GM21786 (cell line): ENCODE results near the gene LDLRAD1.
"Not testable (repeated sequence)": the region's sequence is repeated elsewhere in the genome, so short reads cannot be mapped to it uniquely, and the experiment has no call there.

Experiments used
- ATAC-seq: cut with Tn5 transposase; IDR thresholded peaks from one replicate; pipeline ENCODE4 v1.9.1; 2021; ENCODE audit not compliant: unreplicated experiment

The LDLRAD1 gene

DNA sequence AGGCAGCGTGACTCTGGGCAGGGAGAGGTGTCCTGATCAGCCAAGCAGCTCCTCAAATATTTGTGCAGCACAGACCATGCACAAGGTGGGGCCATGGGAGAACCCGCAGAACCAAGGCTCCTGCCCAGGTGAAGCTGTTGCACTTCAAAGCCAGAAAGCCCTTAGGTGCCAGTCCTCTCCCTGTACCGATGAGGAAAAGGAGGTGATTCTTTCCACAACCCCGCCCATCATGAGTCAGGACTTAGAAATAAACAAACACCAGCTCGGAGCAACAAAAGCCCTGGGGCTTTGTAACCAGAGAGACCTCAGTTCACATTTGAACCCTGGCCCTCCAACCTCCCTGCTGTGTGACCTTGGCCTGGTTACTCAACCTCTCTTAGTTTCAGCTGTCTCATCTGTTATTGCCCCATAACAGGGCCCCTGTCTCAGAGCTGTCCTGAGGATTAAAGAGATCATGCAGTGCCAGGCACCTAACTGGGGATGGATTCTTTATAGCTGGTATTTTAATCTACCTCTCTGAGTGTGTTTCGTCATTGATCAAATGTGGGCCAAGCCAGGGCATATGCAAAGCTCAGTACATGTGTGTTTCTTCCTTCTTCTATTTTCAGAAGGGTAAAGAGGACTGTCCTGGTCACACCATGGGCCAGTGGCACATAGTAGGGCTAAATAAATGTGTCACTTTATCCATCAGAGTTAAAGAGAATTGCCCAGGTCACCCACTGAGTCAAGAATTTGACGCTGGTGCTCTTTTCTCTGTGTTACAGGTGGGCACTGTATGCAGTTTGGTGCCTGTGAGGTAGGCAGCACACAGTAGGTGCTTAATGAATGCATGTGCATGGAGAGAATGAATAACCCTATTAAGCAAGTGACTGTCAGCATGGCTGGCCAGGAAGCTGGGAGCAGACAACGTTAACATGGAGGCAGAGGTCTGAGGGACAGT is 1.4 kb downstream of the LDLRAD1 start:
- ATAC-seq, result no peak

DNA sequence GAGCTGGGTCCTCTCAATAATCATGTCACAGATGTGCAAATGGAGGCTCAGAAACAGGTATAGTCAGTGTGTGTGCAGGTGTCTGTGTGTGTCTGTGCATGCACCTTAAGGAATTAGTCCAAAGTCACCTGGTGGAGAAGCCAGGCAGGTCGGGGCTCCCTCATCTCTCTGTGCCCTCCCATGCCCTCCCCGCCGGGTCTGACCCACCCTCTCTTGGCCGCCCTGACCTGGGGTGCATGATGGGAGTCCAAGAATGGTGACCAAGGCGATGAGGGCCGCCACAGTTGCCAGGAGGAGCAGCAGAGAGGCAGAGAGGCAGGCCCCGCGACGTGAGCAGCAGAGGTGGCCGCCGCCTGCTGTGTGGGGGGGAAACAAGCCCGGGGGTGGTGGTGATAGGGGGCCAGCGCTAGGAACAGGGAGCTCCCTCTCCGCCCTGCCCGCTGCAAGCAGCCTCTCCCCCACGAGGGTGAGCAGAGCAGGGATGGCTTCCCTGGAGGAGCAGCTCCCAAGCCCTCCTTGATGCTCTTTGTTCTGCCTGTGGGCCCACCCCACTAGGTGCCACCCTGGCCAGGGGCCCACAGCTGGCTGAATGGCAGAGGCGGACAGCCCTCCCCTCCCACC is 3.9 kb downstream of the LDLRAD1 start:
- ATAC-seq, result no peak

DNA sequence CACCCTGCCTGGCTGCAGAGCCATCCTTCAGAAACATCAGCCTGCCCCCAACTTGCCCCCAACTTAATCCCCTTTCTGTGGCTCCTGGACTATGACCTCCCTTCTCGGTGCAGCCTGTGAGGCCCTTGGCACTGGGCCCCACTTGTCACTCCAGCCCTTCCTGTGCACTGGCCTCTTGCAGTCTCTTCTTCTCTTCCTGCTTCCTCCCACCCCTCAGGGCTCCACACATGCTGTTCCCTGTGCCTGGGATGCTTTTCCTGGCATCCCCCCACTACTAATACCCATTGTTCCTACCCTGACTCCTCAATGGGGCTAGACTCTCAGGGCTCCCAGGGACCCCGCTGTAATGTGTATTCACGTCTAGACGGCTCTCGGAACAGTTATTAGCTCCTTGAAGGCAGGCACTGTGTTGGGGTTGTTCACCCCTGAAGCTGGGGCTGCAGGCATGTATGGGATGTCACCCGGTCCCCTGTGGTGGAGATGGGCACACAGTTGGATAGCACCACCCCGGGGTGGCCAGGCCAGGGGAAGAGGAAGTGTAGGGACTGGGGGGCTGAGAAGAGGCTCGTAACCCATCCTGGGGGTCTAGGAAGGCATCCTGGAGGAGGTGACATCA is 4.5 kb downstream of the LDLRAD1 start:
- no peak for ATAC-seq

DNA sequence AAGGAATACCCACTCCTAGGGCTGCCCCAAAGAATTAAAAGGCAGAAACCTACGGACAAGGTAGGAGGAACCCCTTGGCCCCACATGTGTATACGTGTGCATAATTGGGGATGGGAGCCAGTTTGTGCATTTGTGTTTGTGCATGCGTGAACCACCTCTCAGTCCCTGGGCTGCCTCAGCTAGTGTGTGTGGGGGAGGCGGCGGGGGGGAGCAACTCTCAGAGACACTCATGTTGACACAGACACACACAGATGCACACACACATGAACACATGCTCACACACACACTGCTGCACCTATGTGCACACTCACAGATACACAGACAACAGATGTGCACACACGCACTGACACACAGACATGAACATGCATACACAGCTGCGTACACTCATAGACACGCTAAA is 5.1 kb downstream of the LDLRAD1 start:
- ATAC-seq, result no peak

DNA sequence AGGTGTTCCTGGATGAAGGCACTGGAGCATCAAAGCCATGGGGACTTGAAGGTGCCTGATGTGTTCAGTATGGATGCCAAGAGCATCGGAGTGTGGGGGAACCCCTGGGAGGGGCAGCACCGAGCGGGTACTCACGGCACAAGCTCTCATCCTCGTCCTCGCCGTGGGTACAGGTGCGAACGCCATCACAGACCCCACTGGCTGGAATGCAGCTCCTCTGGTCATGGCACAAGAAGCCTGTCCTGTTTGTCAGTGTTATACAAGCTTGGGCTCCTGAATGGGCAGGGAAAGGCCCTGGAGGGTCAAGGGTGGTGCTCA is 6.0 kb downstream of the LDLRAD1 start:
- ATAC-seq, result no peak

DNA sequence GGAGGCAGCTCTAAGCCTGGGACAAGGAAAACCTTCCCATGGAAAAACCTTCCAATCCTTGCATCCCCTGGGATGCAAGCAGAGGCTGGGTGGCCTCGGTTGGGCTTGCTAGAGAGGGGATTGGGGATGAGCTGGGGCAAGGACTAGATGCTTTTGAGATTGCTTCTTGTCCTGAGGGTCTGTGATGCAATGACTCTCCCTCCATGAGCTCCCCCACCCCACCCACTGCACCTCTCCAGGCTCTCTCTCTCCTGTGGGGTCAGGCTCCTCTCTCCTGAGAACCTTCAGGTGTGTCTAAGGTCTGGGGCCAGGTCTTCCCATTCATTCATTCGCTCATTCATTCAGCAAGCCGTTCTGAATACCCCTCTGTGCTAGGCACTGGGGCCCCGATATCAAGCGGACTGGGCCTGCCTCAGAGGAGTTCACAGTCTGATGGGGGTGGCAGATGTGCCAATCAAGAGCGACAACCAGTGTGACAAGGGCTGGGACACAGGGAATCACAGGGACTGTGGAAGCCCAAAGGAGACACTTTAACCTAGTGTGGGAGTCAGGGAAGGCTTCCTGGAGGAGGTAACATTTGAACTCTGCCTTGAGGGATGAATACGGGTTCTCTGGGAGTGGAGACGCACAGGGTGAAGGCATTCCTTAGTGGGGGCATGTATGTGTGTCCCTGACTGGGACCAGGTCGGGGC is 6.5 kb downstream of the LDLRAD1 start:
- ATAC-seq, result no peak

DNA sequence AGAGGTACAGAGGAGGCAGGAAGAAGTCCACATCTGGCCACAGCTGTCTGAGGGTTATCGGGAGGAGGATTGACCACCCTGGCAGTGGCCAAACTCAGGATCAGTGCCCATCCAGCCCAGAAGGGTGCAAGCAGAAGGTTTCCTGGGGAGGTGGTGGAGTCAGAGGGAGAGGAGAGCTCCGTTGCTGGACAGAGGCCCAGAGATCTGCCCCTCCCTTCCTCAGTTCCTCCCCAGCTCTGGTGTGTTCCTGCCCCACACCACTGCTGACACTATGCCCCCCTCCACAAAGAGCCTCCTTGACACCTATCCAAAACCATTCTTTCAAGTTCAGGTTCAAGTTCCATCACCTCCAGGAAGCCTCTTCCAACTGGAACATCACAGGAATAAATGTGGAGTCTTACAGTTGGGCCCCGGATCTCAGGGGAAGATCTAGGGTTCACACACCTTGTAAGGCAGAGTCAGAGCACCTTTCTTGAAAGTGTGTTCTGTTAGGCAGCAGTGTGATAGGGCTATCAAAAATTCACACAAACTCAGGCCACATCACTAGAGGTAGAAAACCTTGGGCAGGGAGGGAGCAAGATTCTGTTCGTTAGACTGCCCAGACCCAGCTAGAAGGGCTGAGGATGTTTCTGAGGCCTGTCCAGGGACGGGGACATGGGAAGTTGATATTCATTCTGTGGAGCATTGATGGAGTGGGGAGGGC is 7.4 kb downstream of the LDLRAD1 start:
- ATAC-seq, result no peak

DNA sequence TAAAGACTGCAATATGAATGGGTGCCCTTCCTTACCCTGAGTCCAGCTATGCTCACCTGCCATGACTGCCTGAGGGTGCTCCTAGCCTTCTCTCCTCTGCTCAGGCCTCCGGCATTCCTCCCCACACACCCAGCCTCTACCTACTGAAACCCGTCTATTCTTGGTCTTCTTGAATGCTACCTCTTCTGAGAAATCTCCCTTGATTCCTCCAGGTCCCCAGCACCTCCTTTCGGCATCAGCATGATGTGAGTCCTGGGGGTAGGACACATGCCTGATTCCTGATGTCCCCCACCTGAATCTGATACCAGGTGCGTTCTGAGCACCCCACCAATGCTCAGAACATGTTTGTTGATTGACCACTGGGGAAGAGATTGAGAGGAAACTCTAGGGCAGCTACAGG is 8.6 kb downstream of the LDLRAD1 start:
- no peak for ATAC-seq

DNA sequence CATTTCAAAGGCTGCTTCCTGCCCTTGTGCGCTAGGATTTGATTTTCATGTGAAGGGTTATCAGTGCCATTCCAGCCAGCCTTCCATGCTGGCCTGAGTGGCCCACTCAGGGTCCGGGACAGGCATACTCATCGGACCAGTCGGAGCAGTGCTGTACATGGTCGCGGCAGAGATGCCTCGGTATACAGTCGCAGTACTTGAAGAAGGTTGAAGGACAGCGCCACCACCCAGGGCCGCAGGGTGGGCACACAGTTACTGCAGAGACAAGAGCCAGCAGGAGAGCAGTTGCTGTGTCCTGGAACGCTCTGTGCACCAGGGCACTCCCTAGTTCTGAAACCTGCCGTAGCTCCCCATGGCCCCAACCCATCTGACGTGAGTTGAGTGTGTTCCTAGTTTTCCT is 9.1 kb downstream of the LDLRAD1 start:
- ATAC-seq, result no peak

DNA sequence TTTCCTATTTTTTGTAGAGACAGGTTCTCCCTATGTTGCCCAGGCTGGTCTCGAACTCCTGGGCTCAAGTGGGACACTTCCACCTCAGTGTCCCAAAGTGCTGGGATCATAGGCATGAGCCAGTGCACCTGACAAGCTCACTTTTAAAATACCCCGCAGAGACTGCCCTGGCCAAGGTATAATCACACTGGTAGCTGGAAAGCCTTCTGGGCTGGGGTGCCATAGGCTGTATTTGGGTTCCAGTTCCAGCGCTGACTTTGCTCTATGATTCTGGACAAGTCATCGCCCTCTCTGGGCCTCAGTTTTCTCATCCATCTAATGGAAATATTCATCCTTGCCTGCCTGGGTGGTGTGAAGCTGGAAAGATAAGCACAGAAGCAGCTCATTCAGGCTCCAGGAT is 10.4 kb downstream of the LDLRAD1 start:
- ATAC-seq, result no peak

DNA sequence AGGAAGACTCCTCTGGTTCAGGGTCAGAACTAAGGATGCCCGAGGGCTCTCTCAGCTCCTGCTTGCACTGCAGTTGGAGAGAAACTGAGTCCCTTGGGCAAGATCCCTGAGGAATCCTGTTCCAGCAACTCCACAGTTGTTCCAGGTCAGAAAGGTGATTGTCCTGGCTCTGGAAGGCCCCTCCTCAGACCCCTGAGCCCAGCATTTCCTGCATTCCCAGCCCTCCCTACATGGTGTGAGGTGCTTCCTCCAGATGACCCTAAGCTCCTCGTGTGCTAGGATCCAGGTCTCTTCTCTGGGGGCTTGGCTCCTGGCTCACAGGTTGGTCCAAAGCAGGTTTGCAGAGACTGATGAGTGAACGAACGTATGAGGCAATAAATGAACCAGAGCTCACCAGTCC is 11.5 kb downstream of the LDLRAD1 start:
- no peak for ATAC-seq

DNA sequence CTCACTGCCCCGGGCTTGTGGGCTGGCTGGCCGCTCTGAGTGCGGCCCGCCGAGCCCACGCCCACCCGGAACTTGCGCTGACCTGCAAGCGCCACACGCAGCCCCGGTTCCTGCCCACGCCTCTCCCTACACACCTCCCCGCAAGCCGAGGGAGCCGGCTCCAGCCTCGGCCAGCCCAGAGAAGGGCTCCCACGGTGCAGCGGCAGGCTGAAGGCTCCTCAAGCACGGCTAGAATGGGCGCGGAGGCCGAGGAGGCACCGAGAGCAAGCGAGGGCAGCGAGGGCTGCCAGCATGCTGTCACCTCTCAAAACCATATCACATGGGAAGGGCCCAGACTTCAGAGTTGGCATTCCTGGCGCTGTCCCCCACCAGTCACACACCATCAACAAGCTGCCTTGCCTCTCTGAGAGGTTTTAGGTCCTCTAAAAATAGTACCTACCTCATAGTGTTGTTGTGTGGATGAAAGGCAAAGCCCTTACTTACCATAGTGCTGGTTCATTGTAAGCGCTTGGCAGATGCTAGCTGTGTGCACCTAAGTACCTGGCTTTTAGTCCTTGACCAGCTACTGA is 13.4 kb downstream of the LDLRAD1 start:
- ATAC-seq, result no peak

DNA sequence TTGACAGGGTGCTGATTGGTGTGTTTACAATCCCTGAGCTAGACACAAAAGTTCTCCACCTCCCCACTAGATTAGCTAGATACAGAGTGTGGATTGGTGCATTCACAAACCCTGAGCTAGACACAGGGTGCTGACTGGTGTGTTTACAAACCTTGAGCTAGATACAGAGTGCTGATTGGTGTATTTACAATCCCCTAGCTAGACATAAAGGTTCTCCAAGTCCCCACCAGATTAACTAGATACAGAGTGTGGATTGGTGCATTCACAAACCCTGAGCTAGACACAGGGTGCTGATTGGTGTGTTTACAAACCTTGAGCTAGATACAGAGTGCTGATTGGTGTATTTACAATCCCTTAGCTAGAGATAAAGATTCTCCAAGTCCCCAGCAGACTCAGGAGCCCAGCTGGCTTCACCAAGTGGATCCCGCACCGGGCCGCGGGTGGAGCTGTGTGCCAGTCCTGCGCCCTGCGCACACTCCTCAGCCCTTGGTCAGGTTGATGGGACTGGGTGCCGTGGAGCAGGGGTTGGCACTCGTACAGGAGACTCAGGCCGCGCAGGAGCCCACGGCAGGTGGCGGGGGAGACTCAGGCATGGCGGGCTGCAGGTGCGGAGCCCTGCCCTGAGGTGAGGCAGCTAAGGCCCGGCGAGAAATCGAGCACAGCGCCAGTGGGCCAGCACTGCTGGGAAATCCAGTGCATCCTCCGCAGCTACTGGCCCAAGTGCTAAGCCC is 14.1 kb downstream of the LDLRAD1 start:
- not testable (repeated sequence) for ATAC-seq

DNA sequence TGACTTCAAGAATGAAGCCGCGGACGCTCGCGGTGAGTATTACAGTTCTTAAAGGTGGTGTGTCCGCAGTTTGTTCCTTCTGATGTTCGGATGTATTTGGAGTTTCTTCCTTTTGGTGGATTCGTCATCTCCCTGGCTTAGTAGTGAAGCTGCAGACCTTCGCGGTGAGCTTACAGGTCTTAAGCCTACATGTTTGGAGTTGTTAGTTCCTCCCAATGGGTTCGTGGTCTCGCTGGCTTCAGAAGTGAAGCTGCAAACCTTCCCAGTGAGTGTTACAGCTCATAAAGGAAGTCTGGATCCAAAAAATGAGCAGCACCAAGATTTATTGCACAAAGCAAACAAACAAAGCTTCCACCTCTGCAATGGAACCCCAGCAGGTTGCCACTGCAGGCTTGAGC is 14.7 kb downstream of the LDLRAD1 start:
- no peak for ATAC-seq

DNA sequence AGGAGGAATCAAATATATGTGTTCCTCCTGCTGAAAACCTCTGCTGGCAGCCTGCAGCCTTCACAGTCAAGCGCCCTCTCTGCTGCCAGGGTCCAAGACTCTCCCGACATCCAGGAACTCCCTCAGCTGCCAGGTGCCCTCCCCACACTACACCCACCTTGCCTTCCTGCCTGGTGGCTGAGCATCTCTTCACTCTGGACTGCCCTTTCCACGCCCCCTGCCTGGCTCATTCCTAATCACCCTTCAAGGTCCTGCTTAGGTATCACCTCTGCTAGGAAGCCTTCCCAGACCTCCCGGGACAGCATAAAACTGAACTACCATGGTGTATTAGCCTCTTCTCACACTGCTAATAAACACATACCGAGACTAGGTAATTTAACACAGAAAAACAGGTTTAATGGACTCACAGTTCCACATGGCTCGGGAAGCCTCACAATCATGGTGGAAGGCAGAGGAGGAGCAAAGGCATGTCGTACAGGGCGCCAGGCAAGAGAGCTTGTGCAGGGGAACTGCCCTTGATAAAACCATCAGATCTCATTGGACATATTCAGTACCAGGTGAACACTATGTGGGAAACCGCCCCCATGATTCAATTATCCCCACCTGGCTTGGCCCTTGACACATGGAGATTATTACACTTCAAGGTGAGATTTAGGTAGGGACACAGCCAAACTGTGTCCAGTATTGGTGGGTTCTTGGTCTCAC is 15.3 kb downstream of the LDLRAD1 start:
- no peak for ATAC-seq

DNA sequence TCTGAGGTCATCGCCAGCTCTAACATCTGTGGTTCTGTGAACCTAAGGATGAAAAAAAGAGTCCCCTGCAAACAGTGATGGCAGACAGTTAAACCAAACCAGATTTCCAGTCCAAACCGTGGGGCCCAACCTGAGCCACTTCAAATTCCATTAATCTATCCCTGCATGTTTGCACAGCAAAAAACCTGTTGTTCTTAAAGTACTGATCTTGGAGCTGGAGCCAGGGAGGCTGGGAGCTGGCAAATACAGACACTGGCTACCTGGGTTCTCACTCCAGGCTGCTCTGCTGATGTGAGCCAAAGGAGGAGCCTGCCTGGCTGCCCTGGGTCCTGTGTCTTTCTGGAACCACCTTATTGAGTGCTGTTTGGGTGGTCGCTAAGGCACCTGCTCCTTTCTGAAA is 16.4 kb downstream of the LDLRAD1 start:
- ATAC-seq, result no peak

DNA sequence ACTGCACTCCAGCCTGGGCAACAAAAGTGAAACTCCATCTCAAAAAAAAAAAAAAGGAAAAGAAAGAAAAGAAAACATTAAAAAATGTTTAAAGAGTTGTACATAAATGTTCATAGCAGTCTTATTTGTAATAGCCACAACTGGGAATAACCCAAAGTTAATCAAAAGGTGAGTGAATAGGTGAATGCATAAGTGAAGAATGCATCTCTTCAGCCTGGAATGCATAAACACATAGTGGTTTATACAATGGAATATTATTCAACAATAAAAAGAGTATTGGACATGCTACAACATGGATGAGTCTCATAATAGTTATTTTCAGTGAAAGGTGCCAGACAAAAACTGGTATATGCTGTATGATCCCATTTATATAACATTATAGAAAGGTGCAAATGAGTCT is 18.1 kb downstream of the LDLRAD1 start:
- ATAC-seq, result no peak

DNA sequence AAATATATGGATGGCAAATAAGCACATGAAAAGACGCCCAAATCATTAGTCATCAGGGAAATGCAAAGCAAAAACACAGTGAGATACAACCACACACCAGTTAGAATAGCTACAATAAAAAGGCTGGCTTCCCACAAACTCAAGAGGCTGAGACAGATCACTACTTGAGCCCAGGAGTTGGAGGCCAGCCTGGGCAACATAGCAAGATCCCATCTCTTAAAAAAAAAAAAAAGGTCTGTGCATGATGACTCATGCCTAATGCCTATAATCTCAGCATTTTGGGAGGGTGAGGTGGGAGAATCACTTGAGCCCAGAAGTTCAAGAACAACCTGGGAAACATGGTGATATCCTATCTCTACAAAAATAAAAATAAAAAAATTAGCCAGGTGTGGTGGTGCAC is 19.8 kb downstream of the LDLRAD1 start:
- ATAC-seq, result no peak

DNA sequence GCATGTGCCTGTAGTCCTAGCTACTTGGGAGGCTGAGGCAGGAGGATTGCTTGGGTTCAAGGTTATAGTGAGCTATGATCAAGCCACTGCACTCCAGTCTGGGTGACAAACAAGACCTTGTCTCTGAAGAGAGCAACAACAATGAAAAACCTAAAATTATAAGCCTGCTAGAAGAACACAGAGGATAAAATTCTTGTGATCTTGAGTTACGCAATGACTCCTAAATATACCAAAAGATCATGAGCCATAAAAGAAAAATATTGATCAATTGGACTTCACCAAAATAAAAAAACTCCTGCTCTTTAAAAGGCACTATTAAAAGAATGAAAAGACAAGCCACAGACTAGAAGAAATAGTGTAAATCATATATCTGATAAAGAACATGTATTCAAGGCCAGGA is 22.3 kb downstream of the LDLRAD1 start:
- no peak for ATAC-seq
